BE2C (cell line): ENCODE results near the gene MRPL32.

Experiments
- DNase-seq: peaks from one replicate; pipeline ENCODE4 v3.0.0-alpha.2; 2020
- H3K27me3 ChIP-seq: fragments of 250-450 bp; sonication (Bioruptor Pico); 2 replicates; pipeline ENCODE4 v1.5.1; 2020; ENCODE audit warnings: mild to moderate bottlenecking
- H3K36me3 ChIP-seq: fragments of 250-450 bp; sonication (Bioruptor Pico); 2 replicates; pipeline ENCODE4 v1.5.1; 2020; ENCODE audit warnings: mild to moderate bottlenecking
- H3K4me1 ChIP-seq: fragments of 250-450 bp; sonication (Bioruptor Pico); 2 replicates; pipeline ENCODE4 v1.5.1; 2020
- H3K4me3 ChIP-seq: 2 replicates; pipeline ENCODE4 v1.5.1; 2011; ENCODE audit warnings: low read depth, low read length
- H3K9me3 ChIP-seq: fragments of 250-450 bp; sonication (Bioruptor Pico); 2 replicates; pipeline ENCODE4 v1.5.1; 2020
- CTCF ChIP-seq: IDR thresholded peaks from 2 replicates; pipeline ENCODE4 v1.5.1; 2012; ENCODE audit warnings: mild to moderate bottlenecking, low read depth, low read length

The MRPL32 gene

GRCh38 chr7:42893346-42894240 lies 38.6 kb upstream of the MRPL32 start:
- H3K36me3 ChIP-seq = no peaks in the 10 kb centered on the region
- no peaks in the 10 kb centered on the region for H3K9me3 ChIP-seq
- no peaks in the 10 kb centered on the region for H3K4me1 ChIP-seq
- H3K4me3 ChIP-seq = no peak overlapping the region
- H3K27me3 ChIP-seq = peaks cover 10% of the 10 kb centered on the region
- no peak for TF ChIP-seq CTCF
- DNase-seq = no peak

DNA sequence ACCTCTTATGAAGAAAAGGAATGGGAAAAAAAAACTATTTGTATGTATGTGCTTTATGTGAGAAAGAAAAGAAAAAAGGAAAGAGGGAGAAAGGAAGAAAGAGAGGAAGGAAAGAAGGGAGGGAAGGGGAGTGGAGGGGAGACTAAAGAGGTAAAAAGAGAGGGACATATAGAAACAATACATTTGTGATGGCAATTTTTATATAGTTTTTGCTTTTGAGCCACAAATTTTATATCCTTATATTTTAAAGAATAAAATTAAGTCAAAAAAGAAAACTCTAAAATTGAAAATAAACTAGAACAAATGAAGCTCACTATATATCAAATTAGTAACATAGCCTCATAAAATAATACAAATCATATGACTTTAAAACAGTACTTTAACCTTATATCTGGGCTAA lies 31.3 kb upstream of the MRPL32 start:
- Histone ChIP-seq H3K36me3 (no peaks in the 10 kb centered on the region), H3K9me3 (no peaks in the 10 kb centered on the region), H3K27me3 (peaks cover 27% of the 10 kb centered on the region), H3K4me3 (no peak overlapping the region), H3K4me1 (no peaks in the 10 kb centered on the region)
- no peak for TF ChIP-seq CTCF
- DNase-seq = no peak

DNA sequence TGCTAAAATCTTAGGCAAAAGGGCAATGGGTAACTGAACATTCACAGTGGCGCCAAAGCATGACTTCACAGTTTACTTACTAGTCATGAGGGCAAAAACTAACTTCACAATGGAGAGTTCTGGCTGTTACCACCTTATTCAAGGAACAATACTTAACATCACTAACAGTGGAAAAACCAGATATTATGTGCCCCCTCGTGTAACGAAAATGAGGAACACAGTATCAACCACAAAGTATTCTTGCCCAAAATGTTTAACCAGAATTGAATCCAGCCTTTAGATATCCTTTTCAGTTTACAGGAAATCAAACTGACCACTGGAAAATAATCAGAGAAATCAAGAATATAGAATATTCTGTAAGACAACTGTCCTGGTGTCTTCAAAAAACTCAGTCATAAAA lies 29.8 kb upstream of the MRPL32 start:
- DNase-seq = no peak
- H3K9me3 ChIP-seq = no peaks in the 10 kb centered on the region
- no peaks in the 10 kb centered on the region for H3K36me3 ChIP-seq
- TF ChIP-seq CTCF = no peak
- H3K27me3 ChIP-seq = peaks cover 23% of the 10 kb centered on the region
- H3K4me1 ChIP-seq = no peaks in the 10 kb centered on the region
- no peak overlapping the region for H3K4me3 ChIP-seq

DNA sequence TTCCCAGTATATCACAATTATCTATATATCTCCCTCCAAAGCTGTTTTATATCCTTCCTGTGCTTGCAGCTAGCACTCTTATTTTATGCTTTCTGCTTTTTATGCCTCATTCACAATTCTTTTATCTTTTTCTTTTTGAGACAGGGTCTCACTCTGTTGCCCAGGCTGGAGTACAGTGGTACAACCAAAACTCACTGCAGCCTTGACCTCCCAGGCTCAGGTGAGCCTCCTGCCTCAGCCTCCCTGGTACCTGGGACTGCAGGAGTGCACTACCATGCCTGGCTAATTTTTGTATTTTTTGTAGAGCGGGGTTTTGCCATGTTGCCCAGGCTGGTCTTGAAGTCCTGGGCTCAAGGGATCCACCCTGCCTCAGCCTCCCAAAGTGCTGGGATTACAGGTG lies 26.0 kb upstream of the MRPL32 start:
- TF ChIP-seq CTCF = no peak
- no peak for DNase-seq
- Histone ChIP-seq H3K27me3 (peaks cover 22% of the 10 kb centered on the region), H3K4me1 (no peaks in the 10 kb centered on the region), H3K4me3 (no peak overlapping the region), H3K9me3 (no peaks in the 10 kb centered on the region), H3K36me3 (no peaks in the 10 kb centered on the region)

GRCh38 chr7:42907316-42907715 lies 24.9 kb upstream of the MRPL32 start:
- no peak overlapping the region for H3K4me3 ChIP-seq
- no peak for DNase-seq
- no peaks in the 10 kb centered on the region for H3K4me1 ChIP-seq
- TF ChIP-seq CTCF = no peak
- H3K9me3 ChIP-seq = no peaks in the 10 kb centered on the region
- peaks cover 11% of the 10 kb centered on the region for H3K27me3 ChIP-seq
- H3K36me3 ChIP-seq = no peaks in the 10 kb centered on the region

DNA sequence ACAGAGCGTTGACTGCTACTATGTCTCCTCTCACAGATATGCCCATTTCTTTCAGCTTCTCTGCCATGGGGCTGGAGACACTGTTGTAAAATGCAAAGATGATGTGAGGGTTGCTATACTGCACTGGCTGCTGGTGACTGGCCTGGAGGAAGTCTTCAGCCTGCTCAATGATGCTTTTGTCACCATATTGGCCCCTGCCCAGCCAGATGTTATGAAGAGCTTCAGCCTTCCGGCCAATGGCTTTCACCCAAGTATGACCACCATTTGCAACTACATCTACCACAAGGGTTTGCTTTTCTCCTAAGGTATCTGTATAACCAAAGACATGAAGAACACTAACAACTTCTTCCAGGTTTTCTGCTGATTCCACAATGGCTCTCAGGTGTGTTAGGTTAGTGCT lies 21.9 kb upstream of the MRPL32 start:
- no peaks in the 10 kb centered on the region for H3K9me3 ChIP-seq
- H3K27me3 ChIP-seq = no peaks in the 10 kb centered on the region
- H3K36me3 ChIP-seq = no peaks in the 10 kb centered on the region
- no peak for TF ChIP-seq CTCF
- H3K4me1 ChIP-seq = no peaks in the 10 kb centered on the region
- no peak for DNase-seq
- no peak overlapping the region for H3K4me3 ChIP-seq
